IMR-90 (cell line): ENCODE data around the gene SYPL2. TPM values are rescaled to one million over a fixed set of nuclear protein-coding genes. Genes with fewer than 3 reads are reported as not detected.

Source experiments
- ATAC-seq: fragments of 200-7000 bp; cut with Tn5 transposase; 2 replicates; pipeline ENCODE4 v1.9.1; 2020; ENCODE audit warnings: low read depth, mild to moderate bottlenecking, moderate library complexity
- BruUV-seq: library from RNA; stranded (reverse); fragments of 400-500 nt; replicated peaks from 2 replicates; lab custom pipeline; 2021; lab: Mats Ljungman, UMichigan
- CTCF ChIA-PET: fragments of 300-600 bp; formaldehyde crosslinking; extraction: SDS; loops from one replicate; lab custom pipeline; 2021; ENCODE audit warnings: antibody characterized with exemption; lab: Yijun Ruan, JAX
- POLR2A ChIA-PET: fragments of 300-600 bp; sonication (Branson Sonifier 250); formaldehyde crosslinking; loops from one replicate; lab custom pipeline; 2022; ENCODE audit warnings: antibody characterized with exemption; ENCODE audit not compliant: unreplicated experiment; lab: Charles Lee
- DNase-seq: peaks from one replicate; pipeline ENCODE4 v3.0.0; 2013
- H2AFZ ChIP-seq: replicated peaks from 2 replicates; pipeline ENCODE3; 2013; ENCODE audit warnings: low read length, mild to moderate bottlenecking; ENCODE audit not compliant: poor library complexity
- H2AK5ac ChIP-seq: 2 replicates; pipeline ENCODE4 v1.6.1; 2013; ENCODE audit warnings: low read depth, low read length, inconsistent platforms
- H2AK9ac ChIP-seq: replicated peaks from 2 replicates; pipeline ENCODE3; 2013; ENCODE audit warnings: mild to moderate bottlenecking, low read depth, low read length, moderate library complexity; ENCODE audit not compliant: poor library complexity
- H2BK120ac ChIP-seq: 2 replicates; pipeline ENCODE4 v1.6.1; 2013; ENCODE audit warnings: low read depth, low read length, inconsistent platforms
- H2BK15ac ChIP-seq: 3 replicates; pipeline ENCODE4 v1.6.1; 2013; ENCODE audit warnings: low read depth, low read length, inconsistent platforms
- H2BK20ac ChIP-seq: 2 replicates; pipeline ENCODE4 v1.6.1; 2013; ENCODE audit warnings: low read depth, mild to moderate bottlenecking, inconsistent platforms, low read length, moderate library complexity
- H2BK5ac ChIP-seq: 2 replicates; pipeline ENCODE4 v1.6.1; 2013; ENCODE audit warnings: mild to moderate bottlenecking, low read depth, low read length, inconsistent platforms; ENCODE audit not compliant: poor library complexity, severe bottlenecking
- H3K14ac ChIP-seq: replicated peaks from 2 replicates; pipeline ENCODE4 v1.6.1; 2013; ENCODE audit warnings: low read depth, low read length, inconsistent platforms
- H3K18ac ChIP-seq: 2 replicates; pipeline ENCODE4 v1.6.1; 2013; ENCODE audit warnings: low read depth, low read length, control low read depth
- H3K23ac ChIP-seq: 2 replicates; pipeline ENCODE4 v1.6.1; 2013; ENCODE audit warnings: low read depth, low read length, inconsistent platforms
- H3K27ac ChIP-seq: 2 replicates; pipeline ENCODE4 v1.5.1; 2013; ENCODE audit warnings: mild to moderate bottlenecking, control low read depth, low read length; ENCODE audit not compliant: insufficient read depth
- H3K27me3 ChIP-seq: 2 replicates; pipeline ENCODE4 v1.6.1; 2013; ENCODE audit warnings: low read length; ENCODE audit not compliant: control insufficient read depth, insufficient read depth
- H3K36me3 ChIP-seq: 2 replicates; pipeline ENCODE4 v1.6.1; 2013; ENCODE audit warnings: low read length, mixed read lengths; ENCODE audit not compliant: control insufficient read depth, insufficient read depth
- H3K4ac ChIP-seq: 2 replicates; pipeline ENCODE4 v1.6.1; 2013; ENCODE audit warnings: low read depth, low read length, inconsistent platforms
- H3K4me1 ChIP-seq: 2 replicates; pipeline ENCODE4 v1.6.1; 2013; ENCODE audit warnings: low read length, mixed read lengths; ENCODE audit not compliant: control insufficient read depth, insufficient read depth
- H3K4me2 ChIP-seq: 2 replicates; pipeline ENCODE4 v1.6.1; 2013; ENCODE audit warnings: low read depth, mild to moderate bottlenecking, control low read depth, low read length, moderate library complexity
- H3K4me3 ChIP-seq: 2 replicates; pipeline ENCODE4 v1.5.1; 2013; ENCODE audit warnings: low read depth, mild to moderate bottlenecking, control low read depth, low read length, moderate library complexity; ENCODE audit not compliant: insufficient read depth
- H3K56ac ChIP-seq: 2 replicates; pipeline ENCODE4 v1.6.1; 2013; ENCODE audit warnings: low read length, inconsistent platforms; ENCODE audit not compliant: insufficient read depth; ENCODE audit errors: extremely low read depth
- H3K79me1 ChIP-seq, 2 experiments: 2 replicates each; pipeline ENCODE4 v1.6.1; 2013; ENCODE audit warnings: low read length in 2 of 2, inconsistent platforms in 1 of 2, low read depth in 1 of 2
- H3K9ac ChIP-seq: 2 replicates; pipeline ENCODE4 v1.6.1; 2013; ENCODE audit warnings: low read depth, low read length, control low read depth
- H3K9me1 ChIP-seq: 2 replicates; pipeline ENCODE4 v1.6.1; 2013; ENCODE audit warnings: low read length, inconsistent platforms; ENCODE audit not compliant: insufficient read depth
- H3K9me3 ChIP-seq: 2 replicates; pipeline ENCODE4 v1.6.1; 2013; ENCODE audit warnings: low read length; ENCODE audit not compliant: control insufficient read depth, insufficient read depth
- H4K20me1 ChIP-seq: 2 replicates; pipeline ENCODE4 v1.6.1; 2013; ENCODE audit warnings: low read length, inconsistent platforms; ENCODE audit not compliant: insufficient read depth
- H4K5ac ChIP-seq: 2 replicates; pipeline ENCODE4 v1.6.1; 2013; ENCODE audit warnings: mild to moderate bottlenecking, low read depth, low read length, control low read depth
- H4K8ac ChIP-seq, 2 experiments: 2 replicates each; pipeline ENCODE4 v1.6.1; 2013; ENCODE audit warnings: low read depth in 2 of 2, low read length in 2 of 2, control low read depth in 1 of 2, inconsistent platforms in 1 of 2
- H4K91ac ChIP-seq: 2 replicates; pipeline ENCODE4 v1.6.1; 2013; ENCODE audit warnings: low read depth, low read length, inconsistent platforms; ENCODE audit not compliant: insufficient read depth
- BHLHE40 ChIP-seq: fragments of 150-350 bp; IDR thresholded peaks from 2 replicates; pipeline ENCODE4 v1.6.1; 2016; ENCODE audit warnings: mild to moderate bottlenecking, low read depth, low read length
- CEBPB ChIP-seq: IDR thresholded peaks from 2 replicates; pipeline ENCODE4 v1.6.1; 2012; ENCODE audit warnings: low read depth, low read length, improper control_type of control experiment
- CHD1 ChIP-seq: IDR thresholded peaks from 2 replicates; pipeline ENCODE4 v1.6.1; 2012; ENCODE audit warnings: low read depth, low read length, improper control_type of control experiment
- CTCF ChIP-seq: conservative IDR thresholded peaks from 2 replicates; pipeline ENCODE4 v1.5.1; 2012; ENCODE audit warnings: mild to moderate bottlenecking, low read depth, low read length, improper control_type of control experiment
- ELK1 ChIP-seq: fragments of 150-350 bp; IDR thresholded peaks from 2 replicates; pipeline ENCODE4 v1.6.1; 2016; ENCODE audit warnings: low read depth, mild to moderate bottlenecking, low read length, moderate library complexity, borderline replicate concordance
- FOS ChIP-seq: fragments of 150-350 bp; IDR thresholded peaks from 2 replicates; pipeline ENCODE4 v1.6.1; 2016; ENCODE audit warnings: low read depth, low read length
- MAFK ChIP-seq: IDR thresholded peaks from 2 replicates; pipeline ENCODE4 v1.6.1; 2012; ENCODE audit warnings: low read depth, low read length, improper control_type of control experiment
- MAZ ChIP-seq: IDR thresholded peaks from 2 replicates; pipeline ENCODE4 v1.6.1; 2012; ENCODE audit warnings: low read depth, mild to moderate bottlenecking, low read length, improper control_type of control experiment, moderate library complexity, borderline replicate concordance
- MXI1 ChIP-seq: IDR thresholded peaks from 2 replicates; pipeline ENCODE4 v1.6.1; 2012; ENCODE audit warnings: low read depth, mild to moderate bottlenecking, low read length, moderate library complexity, borderline replicate concordance
- NFE2L2 ChIP-seq: fragments of 150-350 bp; IDR thresholded peaks from 2 replicates; pipeline ENCODE4 v1.6.1; 2016; ENCODE audit warnings: low read depth, mild to moderate bottlenecking, low read length
- POLR2A ChIP-seq: IDR thresholded peaks from 2 replicates; pipeline ENCODE4 v1.6.1; 2012; ENCODE audit warnings: mild to moderate bottlenecking, low read depth, low read length
- RAD21 ChIP-seq: IDR thresholded peaks from 2 replicates; pipeline ENCODE4 v1.6.1; 2012; ENCODE audit warnings: low read length, improper control_type of control experiment
- RCOR1 ChIP-seq: IDR thresholded peaks from 2 replicates; pipeline ENCODE4 v1.6.1; 2012; ENCODE audit warnings: mild to moderate bottlenecking, low read length, improper control_type of control experiment; ENCODE audit not compliant: insufficient replicate concordance
- RFX5 ChIP-seq: IDR thresholded peaks from 2 replicates; pipeline ENCODE4 v1.8.0; 2012; ENCODE audit warnings: low read depth, mild to moderate bottlenecking, low read length, moderate library complexity
- whole genome bisulfite sequencing, 2 experiments: methylation state at CpG; one replicate each; pipeline versions ENCODE4 v1.1.5 to v1.1.7; 2013; ENCODE audit warnings: missing lambda C conversion rate in 2 of 2; ENCODE audit not compliant: insufficient read length in 1 of 2; ENCODE audit errors: extremely low coverage in 2 of 2; 5-methylcytosine and 5-hydroxymethylcytosine counted together
- dilution Hi-C: fragments of 300-500 bp; cut with HindIII; formaldehyde crosslinking; loops from one replicate; pipeline ENCODE4 v1.14.3; 2018; ENCODE audit warnings: low sequenced_read_pairs; ENCODE audit not compliant: unreplicated experiment
- in situ Hi-C: fragments of 300-500 bp; cut with MboI; formaldehyde crosslinking; loops from 3 replicates; pipeline ENCODE4 v1.14.3; 2019; ENCODE audit warnings: low sequenced_read_pairs, inconsistent platforms, mixed read lengths
- intact Hi-C: fragments of 100-400 bp; cut with micrococcal nuclease; formaldehyde crosslinking; loops from 2 replicates; pipeline ENCODE4 v1.10.0; 2022
- polyA plus RNA-seq, 3 experiments: library from polyadenylated mRNA; depleted of rRNA; stranded (reverse); fragments of >200 nt; gene quantifications; 2 replicates each; pipeline ENCODE4 v1.2.3, GENCODE V29; 2012; ENCODE audit warnings: low replicate concordance in 1 of 3
- total RNA-seq: library from RNA; depleted of rRNA; stranded (reverse); fragments of >200 nt; gene quantifications from 2 replicates; pipeline ENCODE4 v1.2.3, GENCODE V29; 2012

The SYPL2 gene
- total and polyA plus RNA-seq, 2 of the 4 experiments (the other 2 are of a cell fraction): under 0.01 to 0.65 TPM

- dilution Hi-C loops (no loop called here), intact Hi-C loops (no loop called here), in situ Hi-C loops (no loop called here)
- no peak overlapping the region for H2BK20ac ChIP-seq
- DNase-seq (no peak), ATAC-seq (no peak)
- H3K4me3 ChIP-seq: no peak overlapping the region
- WGBS, 2 experiments: 67% methylated on average over 1 of the region's 5 CpGs; no CpG with 5 or more reads in 1 of the 2 experiments
- H3K4me1 ChIP-seq: peaks cover 5% of the 10 kb centered on the region
- H3K9me3 ChIP-seq: no peaks in the 10 kb centered on the region
- H4K8ac ChIP-seq: no peak overlapping the region
- no peaks in the 10 kb centered on the region for H4K20me1 ChIP-seq
- no peak overlapping the region for H3K27ac ChIP-seq
- H4K5ac ChIP-seq: no peak overlapping the region
- no peak overlapping the region for H2AK9ac ChIP-seq
- H3K9ac ChIP-seq: no peak overlapping the region
- TF ChIP-seq BHLHE40 (no peak), RAD21 (no peak), RFX5 (no peak), POLR2A (no peak), MAFK (no peak), CEBPB (no peak), FOS (no peak), CTCF (no peak), CHD1 (no peak), MXI1 (no peak), RCOR1 (no peak), MAZ (no peak), ELK1 (no peak), NFE2L2 (no peak)
- BruUV-seq: no TSS peak
- ChIA-PET CTCF (interaction anchor here (1.9 kb wide), 1 partner anchor 15 kb away, joined by 7 read pairs; no protein-coding TSS in a partner anchor), POLR2A (no interaction called here)
- H2BK5ac ChIP-seq: no peak overlapping the region
- H2AFZ ChIP-seq: no peak overlapping the region
- no peak overlapping the region for H2BK15ac ChIP-seq
- no peak overlapping the region for H3K4ac ChIP-seq
- no peak overlapping the region for H3K18ac ChIP-seq
- no peak overlapping the region for H2BK120ac ChIP-seq
- H3K36me3 ChIP-seq: no peaks in the 10 kb centered on the region
- H3K79me1 ChIP-seq: no peaks in the 10 kb centered on the region
- H3K9me1 ChIP-seq: no peaks in the 10 kb centered on the region
- H3K14ac ChIP-seq: no peak overlapping the region
- H3K27me3 ChIP-seq: peaks cover 21% of the 10 kb centered on the region
- no peak overlapping the region for H4K91ac ChIP-seq
- H3K23ac ChIP-seq: no peak overlapping the region
- no peak overlapping the region for H3K56ac ChIP-seq
- no peak overlapping the region for H3K4me2 ChIP-seq
- H2AK5ac ChIP-seq: no peak overlapping the region
These were observed 51.0 kb downstream of the SYPL2 start for GRCh38 chr1:109517337-109517736.
